ENCODE measurements around the gene ATP5PD.

Gene ATP5PD

GRCh38 chr17:75065562-75066151 is 18.9 kb upstream of the ATP5PD start:
- Histone ChIP-seq H3K9me2 (replicated peaks; ENCODE audit: insufficient read depth, low read length) (no peaks in the 10 kb centered on the region), H4K20me1 (ENCODE audit: insufficient read depth, low read length) (no peaks in the 10 kb centered on the region), H3K9ac (ENCODE audit: low read length) (peak overlapping the region; percentile 61), H3F3A (ENCODE audit: insufficient read depth, low read length) (peaks cover 23% of the 10 kb centered on the region), H3K79me2 (ENCODE audit: low read length) (no peaks in the 10 kb centered on the region), H3K4me3 (ENCODE audit: low read length) (no peak overlapping the region), H3K9me3 (replicated peaks; ENCODE audit: insufficient read depth, low read length) (no peaks in the 10 kb centered on the region), H2AFZ (ENCODE audit: low read length) (peak overlapping the region; percentile 11; the same call in 1 of the 2 replicates), H3K36me3 (replicated peaks; ENCODE audit: insufficient read depth, low read length) (no peaks in the 10 kb centered on the region; the same call in 1 of the 2 replicates), H3K4me1 (ENCODE audit: low read length) (peaks cover 27% of the 10 kb centered on the region), H3K27ac (ENCODE audit: low read length) (peak overlapping the region; percentile 91), H3K4me2 (ENCODE audit: low read depth, low read length) (peak overlapping the region; percentile 64), H3K27me3 (replicated peaks; ENCODE audit: insufficient read depth, low read length) (no peaks in the 10 kb centered on the region)
- TF ChIP-seq EZH2 (optimal IDR thresholded peaks at IDR 0.05; ENCODE audit: low read depth, low read length) (no peak), EZH2phosphoT487 (IDR thresholded peaks at IDR 0.05; ENCODE audit: low read length) (no peak)
- DNase-seq = peak; percentile 49

- H3K4me2 ChIP-seq (ENCODE audit: low read depth, low read length) = peak overlapping the region; percentile 64
- no peaks in the 10 kb centered on the region for H3K79me2 ChIP-seq (ENCODE audit: low read length)
- no peaks in the 10 kb centered on the region for H3K27me3 ChIP-seq (replicated peaks; ENCODE audit: insufficient read depth, low read length)
- H3K27ac ChIP-seq (ENCODE audit: low read length) = peak overlapping the region; percentile 91
- no peaks in the 10 kb centered on the region; the same call in 1 of the 2 replicates for H3K36me3 ChIP-seq (replicated peaks; ENCODE audit: insufficient read depth, low read length)
- peaks cover 23% of the 10 kb centered on the region for H3F3A ChIP-seq (ENCODE audit: insufficient read depth, low read length)
- no peak for DNase-seq
- no peaks in the 10 kb centered on the region for H4K20me1 ChIP-seq (ENCODE audit: insufficient read depth, low read length)
- H3K4me3 ChIP-seq (ENCODE audit: low read length) = no peak overlapping the region
- H3K9ac ChIP-seq (ENCODE audit: low read length) = peak overlapping the region; percentile 61
- peaks cover 27% of the 10 kb centered on the region for H3K4me1 ChIP-seq (ENCODE audit: low read length)
- H2AFZ ChIP-seq (ENCODE audit: low read length) = no peak overlapping the region
- H3K9me2 ChIP-seq (replicated peaks; ENCODE audit: insufficient read depth, low read length) = no peaks in the 10 kb centered on the region
- TF ChIP-seq EZH2 (optimal IDR thresholded peaks at IDR 0.05; ENCODE audit: low read depth, low read length) (no peak), CTCF (IDR thresholded peaks at IDR 0.05; ENCODE audit: low read length) (no peak), EZH2phosphoT487 (IDR thresholded peaks at IDR 0.05; ENCODE audit: low read length) (no peak)
- no peaks in the 10 kb centered on the region for H3K9me3 ChIP-seq (replicated peaks; ENCODE audit: insufficient read depth, low read length)
These were observed 18.2 kb upstream of the ATP5PD start for GRCh38 chr17:75064867-75065561.

- Histone ChIP-seq H2AFZ (ENCODE audit: low read length) (no peak overlapping the region), H3K9me3 (replicated peaks; ENCODE audit: insufficient read depth, low read length) (no peaks in the 10 kb centered on the region), H3K9ac (ENCODE audit: low read length) (no peak overlapping the region), H3K9me2 (replicated peaks; ENCODE audit: insufficient read depth, low read length) (no peaks in the 10 kb centered on the region), H3F3A (ENCODE audit: insufficient read depth, low read length) (peaks cover 23% of the 10 kb centered on the region), H3K27me3 (replicated peaks; ENCODE audit: insufficient read depth, low read length) (no peaks in the 10 kb centered on the region), H3K79me2 (ENCODE audit: low read length) (no peaks in the 10 kb centered on the region), H3K4me2 (ENCODE audit: low read depth, low read length) (no peak overlapping the region), H3K27ac (ENCODE audit: low read length) (no peak overlapping the region), H3K36me3 (replicated peaks; ENCODE audit: insufficient read depth, low read length) (no peaks in the 10 kb centered on the region; the same call in 1 of the 2 replicates), H3K4me1 (ENCODE audit: low read length) (peaks cover 27% of the 10 kb centered on the region), H3K4me3 (ENCODE audit: low read length) (no peak overlapping the region), H4K20me1 (ENCODE audit: insufficient read depth, low read length) (no peaks in the 10 kb centered on the region)
- no peak for DNase-seq
- TF ChIP-seq CTCF (IDR thresholded peaks at IDR 0.05; ENCODE audit: low read length) = no peak
- TF ChIP-seq EZH2 (optimal IDR thresholded peaks at IDR 0.05; ENCODE audit: low read depth, low read length) = no peak
- TF ChIP-seq EZH2phosphoT487 (IDR thresholded peaks at IDR 0.05; ENCODE audit: low read length) = no peak
These were observed 17.7 kb upstream of the ATP5PD start for GRCh38 chr17:75064460-75064859.
